Limb (tissue), 2 donors: ENCODE measurements around the gene RITA1.
"Not testable (repeated sequence)": the region's sequence is repeated elsewhere in the genome, so short reads cannot be mapped to it uniquely, and the experiment has no call there.

Experiments
- DNase-seq, 2 donors: peaks; one replicate each; pipeline ENCODE4 v3.0.0-alpha.2; 2016; ENCODE audit errors: extremely low spot score in 2 of 2

RITA1 gene

GRCh38 chr12:113185180-113186032 is at the start of gene RITA1, which contains the start of gene DDX54:
RITA1 (plus strand) TSS chr12:113185721; CDS start chr12:113186747, 1,026 bp downstream.
DDX54 (minus strand) TSS chr12:113185478; CDS start chr12:113185451, 27 bp downstream.
- peak; percentile 71 to 93 for DNase-seq

GRCh38 chr12:113136128-113136989 is 49.2 kb upstream of the RITA1 start:
- DNase-seq = no peak

GRCh38 chr12:113136990-113137511 is 48.5 kb upstream of the RITA1 start:
- no peak for DNase-seq

GRCh38 chr12:113137861-113138783 is 47.4 kb upstream of the RITA1 start:
- peak in 1 of 2 donors; percentile 19 for DNase-seq

GRCh38 chr12:113138826-113139225 is 46.7 kb upstream of the RITA1 start:
- DNase-seq = no peak

GRCh38 chr12:113140706-113141105 is 44.8 kb upstream of the RITA1 start:
- no peak for DNase-seq

- DNase-seq = not testable (repeated sequence)
Measured at GRCh38 chr12:113141716-113142115, 43.8 kb upstream of the RITA1 start.

- DNase-seq = no peak
Measured at GRCh38 chr12:113142173-113142885, 43.2 kb upstream of the RITA1 start.

GRCh38 chr12:113142886-113143332 is 42.6 kb upstream of the RITA1 start:
- DNase-seq = no peak

- DNase-seq = no peak
Measured at GRCh38 chr12:113143959-113144358, 41.6 kb upstream of the RITA1 start.

- DNase-seq = no peak
Measured at GRCh38 chr12:113144806-113145205, 40.7 kb upstream of the RITA1 start.

GRCh38 chr12:113145720-113146551 is 39.6 kb upstream of the RITA1 start:
- DNase-seq = no peak

GRCh38 chr12:113146999-113147398 is 38.5 kb upstream of the RITA1 start:
- DNase-seq = no peak

GRCh38 chr12:113149361-113150150 is 36.0 kb upstream of the RITA1 start, which contains the start of gene CFAP73:
CFAP73 (plus strand) TSS chr12:113149724; CDS start chr12:113149858, 134 bp downstream.
- DNase-seq = peak; percentile 86 to 88

GRCh38 chr12:113151655-113152054 is 33.9 kb upstream of the RITA1 start:
- DNase-seq = no peak

- DNase-seq = no peak
Measured at GRCh38 chr12:113152196-113152834, 33.2 kb upstream of the RITA1 start.
